Measurements from ENCODE around the gene SLC13A5.

SLC13A5 gene

DNA sequence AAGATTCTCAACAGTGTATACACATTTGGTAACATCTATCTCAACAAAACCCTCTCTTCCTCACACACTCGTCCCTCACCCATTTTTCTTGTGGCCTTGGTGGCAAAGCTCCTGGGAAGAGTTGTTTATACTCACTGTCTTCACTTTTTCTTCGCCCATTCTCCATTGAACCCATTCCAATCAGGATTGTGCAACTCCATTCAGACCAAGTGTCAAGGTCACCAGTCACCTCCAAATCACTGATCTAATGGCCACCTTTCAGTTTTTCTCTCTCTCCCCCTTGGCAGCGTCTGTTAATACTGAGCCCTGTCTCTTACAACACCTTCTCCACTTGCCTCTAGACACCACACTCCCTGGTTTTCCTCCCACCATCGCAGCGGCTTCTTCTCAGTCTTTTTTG lies 8.6 kb upstream of the SLC13A5 start:
- TF ChIP-seq, protein P1, sequence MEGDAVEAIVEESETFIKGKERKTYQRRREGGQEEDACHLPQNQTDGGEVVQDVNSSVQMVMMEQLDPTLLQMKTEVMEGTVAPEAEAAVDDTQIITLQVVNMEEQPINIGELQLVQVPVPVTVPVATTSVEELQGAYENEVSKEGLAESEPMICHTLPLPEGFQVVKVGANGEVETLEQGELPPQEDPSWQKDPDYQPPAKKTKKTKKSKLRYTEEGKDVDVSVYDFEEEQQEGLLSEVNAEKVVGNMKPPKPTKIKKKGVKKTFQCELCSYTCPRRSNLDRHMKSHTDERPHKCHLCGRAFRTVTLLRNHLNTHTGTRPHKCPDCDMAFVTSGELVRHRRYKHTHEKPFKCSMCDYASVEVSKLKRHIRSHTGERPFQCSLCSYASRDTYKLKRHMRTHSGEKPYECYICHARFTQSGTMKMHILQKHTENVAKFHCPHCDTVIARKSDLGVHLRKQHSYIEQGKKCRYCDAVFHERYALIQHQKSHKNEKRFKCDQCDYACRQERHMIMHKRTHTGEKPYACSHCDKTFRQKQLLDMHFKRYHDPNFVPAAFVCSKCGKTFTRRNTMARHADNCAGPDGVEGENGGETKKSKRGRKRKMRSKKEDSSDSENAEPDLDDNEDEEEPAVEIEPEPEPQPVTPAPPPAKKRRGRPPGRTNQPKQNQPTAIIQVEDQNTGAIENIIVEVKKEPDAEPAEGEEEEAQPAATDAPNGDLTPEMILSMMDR (IDR thresholded peaks at IDR 0.05; ENCODE audit: low read depth, low read length), result no peak
- H3K4me3 ChIP-seq (ENCODE audit: low read depth, low read length), result no peak overlapping the region

GRCh38 chr17:6716736-6717135 lies 3.6 kb upstream of the SLC13A5 start:
- no peak overlapping the region for H3K4me3 ChIP-seq (ENCODE audit: low read depth, low read length)
- TF ChIP-seq, protein P1 (IDR thresholded peaks at IDR 0.05; ENCODE audit: low read depth, low read length), result no peak

DNA sequence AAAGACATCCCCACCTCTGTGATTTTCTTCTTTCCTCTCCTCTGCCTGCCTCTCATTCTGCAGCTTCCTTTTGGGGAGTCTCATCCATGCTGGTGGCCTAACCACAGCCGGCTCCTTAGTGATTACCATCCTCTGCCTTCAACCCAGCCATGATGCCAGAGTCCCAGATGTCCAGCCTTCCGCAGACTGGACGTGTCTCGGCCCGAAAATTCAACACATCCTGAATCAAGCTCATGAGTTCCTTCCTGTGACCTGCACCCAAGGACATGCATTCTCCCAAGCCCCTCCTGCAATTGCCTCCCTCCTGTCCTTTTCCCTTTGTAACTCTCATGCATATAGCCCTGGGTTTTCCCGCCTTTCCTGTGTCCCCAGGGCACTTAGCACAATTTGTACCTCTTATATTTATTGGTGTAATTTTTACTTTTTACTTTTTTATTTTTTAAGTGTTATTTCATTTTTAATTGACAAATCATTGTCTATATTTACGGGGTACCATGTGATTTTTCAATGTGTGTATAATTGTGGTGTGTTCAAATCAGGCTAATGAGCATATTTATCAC lies 1.2 kb upstream of the SLC13A5 start:
- TF ChIP-seq, protein P1 (IDR thresholded peaks at IDR 0.05; ENCODE audit: low read depth, low read length), result no peak
- H3K4me3 ChIP-seq (ENCODE audit: low read depth, low read length), result no peak overlapping the region

DNA sequence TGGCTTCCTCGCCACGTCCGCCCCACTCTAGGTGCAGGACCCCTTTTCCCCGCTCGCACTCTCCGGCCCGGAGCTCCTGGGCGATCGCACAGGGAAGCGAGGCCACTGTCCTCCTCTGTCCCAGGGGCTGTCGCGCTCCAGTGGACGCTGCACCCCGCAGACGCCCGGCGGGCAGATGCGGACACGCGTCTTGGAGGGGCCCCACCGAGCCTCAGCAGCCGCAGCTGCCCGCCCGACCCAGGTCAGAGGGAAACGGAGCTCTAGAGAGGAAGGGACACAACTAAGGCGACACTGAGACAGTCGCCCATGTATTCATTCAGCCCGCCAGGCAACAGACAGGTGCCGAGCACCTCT lies 726 bp upstream of the SLC13A5 start:
- TF ChIP-seq, protein P1 (IDR thresholded peaks at IDR 0.05; ENCODE audit: low read depth, low read length), result no peak
- no peak overlapping the region for H3K4me3 ChIP-seq (ENCODE audit: low read depth, low read length)

GRCh38 chr17:6712854-6713129 lies 377 bp downstream of the SLC13A5 start:
- TF ChIP-seq, protein P1 (IDR thresholded peaks at IDR 0.05; ENCODE audit: low read depth, low read length), result no peak
- H3K4me3 ChIP-seq (ENCODE audit: low read depth, low read length), result no peak overlapping the region

DNA sequence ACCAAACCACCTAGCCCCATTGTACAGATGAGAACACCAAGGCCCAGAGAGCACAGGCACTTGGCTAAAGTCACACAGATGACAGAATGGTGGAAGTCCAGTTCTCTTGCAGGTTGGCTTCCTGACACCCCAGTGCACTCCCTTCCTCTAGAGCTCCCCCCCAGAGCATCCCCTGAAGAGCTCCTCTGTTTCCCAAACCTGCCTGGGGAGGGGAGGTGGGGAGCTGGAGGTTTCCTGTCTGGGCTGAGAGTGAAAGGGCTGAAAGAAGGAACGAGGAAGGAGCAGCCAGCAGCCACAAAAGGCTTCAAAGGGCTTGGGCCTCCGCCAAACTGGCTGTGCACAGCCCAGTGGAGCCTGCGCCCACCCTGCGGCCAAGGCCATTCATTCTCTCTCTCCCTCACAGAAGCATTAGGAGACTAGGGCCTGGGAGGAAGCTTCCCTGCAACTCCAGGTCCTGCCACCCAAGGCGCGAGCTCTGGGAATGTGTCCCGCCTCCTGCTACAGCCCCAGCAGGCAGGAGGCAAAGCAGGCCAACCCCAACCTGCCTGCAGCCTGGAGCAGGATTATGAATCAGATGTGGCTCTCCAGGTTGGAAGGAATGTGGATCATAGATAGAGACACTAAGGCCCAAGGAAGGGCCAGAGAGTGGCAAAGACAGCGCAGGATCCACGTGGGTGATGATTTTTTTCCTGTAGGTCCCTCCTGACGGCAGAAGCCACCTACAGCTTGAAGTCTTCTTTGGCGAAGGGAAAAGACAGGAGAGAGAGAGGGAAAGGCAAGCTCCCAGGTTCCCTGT lies 913 bp downstream of the SLC13A5 start:
- TF ChIP-seq, protein P1 (IDR thresholded peaks at IDR 0.05; ENCODE audit: low read depth, low read length), result no peak
- no peak overlapping the region for H3K4me3 ChIP-seq (ENCODE audit: low read depth, low read length)

DNA sequence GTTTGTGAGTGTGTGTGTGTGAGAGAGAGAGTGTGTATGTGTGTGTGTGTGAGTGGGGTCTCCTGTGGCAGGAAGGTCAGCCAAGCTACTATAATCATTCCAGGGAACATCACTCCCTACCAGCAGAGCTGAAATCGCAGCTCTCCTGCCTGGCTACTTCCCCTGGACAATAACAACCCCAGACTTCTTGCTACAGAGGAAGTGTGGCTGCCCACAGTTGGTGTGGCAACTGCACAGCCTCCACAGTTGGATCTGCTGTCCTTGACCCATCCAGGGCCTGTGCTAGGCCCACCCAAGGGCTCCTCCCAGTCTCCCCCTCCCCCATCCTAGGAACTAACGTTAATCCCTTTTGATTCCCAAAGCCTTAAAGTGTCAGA lies 1.5 kb downstream of the SLC13A5 start:
- TF ChIP-seq, protein P1 (IDR thresholded peaks at IDR 0.05; ENCODE audit: low read depth, low read length), result no peak
- no peak overlapping the region for H3K4me3 ChIP-seq (ENCODE audit: low read depth, low read length)
